ENCODE results near the gene CPNE7. TPM values are rescaled to one million over a fixed set of nuclear protein-coding genes. Genes with fewer than 3 reads are reported as not detected.

Gene CPNE7
- total and polyA plus RNA-seq, 4 donors, result 9.9 to 49.2 (median 29.2) TPM

DNA sequence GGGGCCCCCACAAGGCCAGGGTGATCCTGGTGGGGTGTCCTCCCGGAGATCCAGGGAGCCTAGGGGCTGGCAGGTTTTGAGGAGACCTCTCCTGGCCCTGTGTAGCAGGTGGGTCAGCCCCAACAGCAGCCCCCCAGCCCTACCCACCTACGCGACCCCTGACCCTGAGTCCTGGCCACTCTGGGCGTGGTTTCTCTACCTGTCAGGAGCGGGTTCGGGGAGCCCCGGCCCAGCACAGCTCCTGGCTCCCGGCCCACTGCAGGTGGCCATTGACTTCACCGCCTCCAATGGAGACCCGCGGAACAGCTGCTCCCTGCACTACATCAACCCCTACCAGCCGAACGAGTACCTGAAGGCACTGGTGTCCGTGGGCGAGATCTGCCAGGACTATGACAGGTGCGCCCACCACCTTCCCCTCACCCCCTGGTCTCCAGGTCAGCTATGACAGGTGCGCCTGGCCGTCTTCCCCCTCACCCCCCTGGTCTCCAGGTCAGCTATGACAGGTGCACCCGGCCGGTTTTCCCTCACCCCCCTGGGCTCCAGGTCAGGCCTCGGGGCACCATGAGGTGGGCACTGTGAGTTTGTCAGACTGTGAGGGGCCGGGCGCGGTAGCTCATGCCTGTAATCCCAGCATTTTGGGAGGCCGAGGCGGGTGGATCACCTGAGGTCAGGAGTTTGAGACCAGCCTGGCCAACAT lies 13.0 kb downstream of the CPNE7 start:
- DNase-seq (ENCODE audit: low read depth in 4 of 6, low spot score in 6 of 6), result no peak
- 96% methylated on average over 18 of the region's 26 CpGs for WGBS (ENCODE audit: insufficient coverage)
- Histone ChIP-seq H3K9me3 (ENCODE audit: control insufficient read depth, insufficient read depth, low read length) (no peaks in the 10 kb centered on the region), H3K4me3 (ENCODE audit: low read depth, low read length) (no peak overlapping the region), H3K27ac (ENCODE audit: low read depth, low read length) (no peak overlapping the region), H3K27me3 (ENCODE audit: control insufficient read depth, insufficient read depth, low read length) (no peaks in the 10 kb centered on the region), H3K4me1 (ENCODE audit: control insufficient read depth, insufficient read depth, low read length) (no peaks in the 10 kb centered on the region), H3K36me3 (ENCODE audit: control insufficient read depth, insufficient read depth, low read length) (peaks cover 52% of the 10 kb centered on the region)

DNA sequence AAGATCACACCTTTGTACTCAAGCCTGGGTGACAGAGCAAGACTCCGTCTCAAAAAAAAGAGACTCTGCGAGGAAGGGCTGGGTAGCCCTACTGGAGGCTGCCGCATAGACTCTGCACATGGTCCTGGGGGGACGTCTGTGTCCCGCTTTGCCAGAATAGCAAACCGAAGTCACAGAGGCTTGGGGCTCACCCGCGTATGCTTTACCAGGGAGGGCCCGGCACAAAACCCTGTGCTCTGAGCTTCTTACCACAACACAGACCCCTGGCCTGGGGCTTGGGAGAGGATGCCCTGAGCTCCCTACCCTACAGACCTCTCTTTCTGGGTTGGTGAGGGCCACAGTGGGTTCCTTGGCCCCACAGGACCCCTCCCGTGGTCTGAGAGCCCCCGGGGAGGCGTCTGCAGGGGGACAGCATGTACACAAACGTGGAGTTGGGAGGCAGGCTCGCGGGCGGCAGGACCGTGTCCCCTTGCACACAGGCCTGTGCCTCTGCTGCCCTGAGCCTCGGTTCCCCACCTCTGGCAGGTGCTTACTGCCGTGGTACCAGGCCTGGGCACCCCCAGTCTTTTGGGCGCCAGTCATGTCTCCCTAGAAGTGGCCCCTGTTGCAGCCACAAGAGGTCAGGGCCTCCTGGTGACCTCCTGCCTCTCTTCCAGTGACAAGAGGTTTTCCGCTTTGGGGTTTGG lies 13.8 kb downstream of the CPNE7 start:
- 89% methylated on average over 20 of the region's 21 CpGs for WGBS (ENCODE audit: insufficient coverage)
- Histone ChIP-seq H3K36me3 (ENCODE audit: control insufficient read depth, insufficient read depth, low read length) (peaks cover 47% of the 10 kb centered on the region), H3K27ac (ENCODE audit: low read depth, low read length) (no peak overlapping the region), H3K4me1 (ENCODE audit: control insufficient read depth, insufficient read depth, low read length) (no peaks in the 10 kb centered on the region), H3K4me3 (ENCODE audit: low read depth, low read length) (no peak overlapping the region), H3K27me3 (ENCODE audit: control insufficient read depth, insufficient read depth, low read length) (no peaks in the 10 kb centered on the region), H3K9me3 (ENCODE audit: control insufficient read depth, insufficient read depth, low read length) (no peaks in the 10 kb centered on the region)
- DNase-seq (ENCODE audit: low read depth in 4 of 6, low spot score in 6 of 6), result no peak

- Histone ChIP-seq H3K9me3 (ENCODE audit: control insufficient read depth, insufficient read depth, low read length) (no peaks in the 10 kb centered on the region), H3K27ac (ENCODE audit: low read depth, low read length) (no peak overlapping the region), H3K4me3 (ENCODE audit: low read depth, low read length) (no peak overlapping the region), H3K36me3 (ENCODE audit: control insufficient read depth, insufficient read depth, low read length) (peaks cover 45% of the 10 kb centered on the region), H3K27me3 (ENCODE audit: control insufficient read depth, insufficient read depth, low read length) (no peaks in the 10 kb centered on the region), H3K4me1 (ENCODE audit: control insufficient read depth, insufficient read depth, low read length) (no peaks in the 10 kb centered on the region)
- DNase-seq (ENCODE audit: low read depth in 4 of 6, low spot score in 6 of 6), result no peak
- 100% methylated on average over 1 of the region's 15 CpGs for WGBS (ENCODE audit: insufficient coverage)
Observed at GRCh38 chr16:89593841-89594240, 18.3 kb downstream of the CPNE7 start.

- Histone ChIP-seq H3K27me3 (ENCODE audit: control insufficient read depth, insufficient read depth, low read length) (no peaks in the 10 kb centered on the region), H3K27ac (ENCODE audit: low read depth, low read length) (no peak overlapping the region), H3K9me3 (ENCODE audit: control insufficient read depth, insufficient read depth, low read length) (no peaks in the 10 kb centered on the region), H3K4me3 (ENCODE audit: low read depth, low read length) (no peak overlapping the region), H3K36me3 (ENCODE audit: control insufficient read depth, insufficient read depth, low read length) (peaks cover 35% of the 10 kb centered on the region), H3K4me1 (ENCODE audit: control insufficient read depth, insufficient read depth, low read length) (no peaks in the 10 kb centered on the region)
- DNase-seq (ENCODE audit: low read depth in 4 of 6, low spot score in 6 of 6), result no peak
- WGBS (ENCODE audit: insufficient coverage), result 96% methylated on average over 47 of the region's 47 CpGs
Observed at GRCh38 chr16:89595330-89596060, 19.9 kb downstream of the CPNE7 start.

- H3K27me3 ChIP-seq (ENCODE audit: control insufficient read depth, insufficient read depth, low read length), result no peaks in the 10 kb centered on the region
- DNase-seq (ENCODE audit: low read depth in 4 of 6, low spot score in 6 of 6), result no peak
Observed at GRCh38 chr16:89596061-89596689, 20.6 kb downstream of the CPNE7 start.

GRCh38 chr16:89596957-89597649 lies 21.5 kb downstream of the CPNE7 start:
- Histone ChIP-seq H3K4me1 (ENCODE audit: control insufficient read depth, insufficient read depth, low read length) (peaks cover 3% of the 10 kb centered on the region), H3K9me3 (ENCODE audit: control insufficient read depth, insufficient read depth, low read length) (no peaks in the 10 kb centered on the region), H3K4me3 (ENCODE audit: low read depth, low read length) (no peak overlapping the region), H3K27ac (ENCODE audit: low read depth, low read length) (no peak overlapping the region), H3K27me3 (ENCODE audit: control insufficient read depth, insufficient read depth, low read length) (no peaks in the 10 kb centered on the region), H3K36me3 (ENCODE audit: control insufficient read depth, insufficient read depth, low read length) (peaks cover 29% of the 10 kb centered on the region)
- no peak for DNase-seq (ENCODE audit: low read depth in 4 of 6, low spot score in 6 of 6)
- 87% methylated on average over 18 of the region's 19 CpGs for WGBS (ENCODE audit: insufficient coverage)

More at GRCh38 chr16:89596061-89596689, 20.6 kb downstream of the CPNE7 start:
- Histone ChIP-seq H3K36me3 (ENCODE audit: control insufficient read depth, insufficient read depth, low read length) (peaks cover 31% of the 10 kb centered on the region), H3K9me3 (ENCODE audit: control insufficient read depth, insufficient read depth, low read length) (no peaks in the 10 kb centered on the region), H3K27ac (ENCODE audit: low read depth, low read length) (no peak overlapping the region), H3K4me1 (ENCODE audit: control insufficient read depth, insufficient read depth, low read length) (no peaks in the 10 kb centered on the region), H3K4me3 (ENCODE audit: low read depth, low read length) (no peak overlapping the region)
- WGBS (ENCODE audit: insufficient coverage), result 86% methylated on average over 21 of the region's 25 CpGs

DNA sequence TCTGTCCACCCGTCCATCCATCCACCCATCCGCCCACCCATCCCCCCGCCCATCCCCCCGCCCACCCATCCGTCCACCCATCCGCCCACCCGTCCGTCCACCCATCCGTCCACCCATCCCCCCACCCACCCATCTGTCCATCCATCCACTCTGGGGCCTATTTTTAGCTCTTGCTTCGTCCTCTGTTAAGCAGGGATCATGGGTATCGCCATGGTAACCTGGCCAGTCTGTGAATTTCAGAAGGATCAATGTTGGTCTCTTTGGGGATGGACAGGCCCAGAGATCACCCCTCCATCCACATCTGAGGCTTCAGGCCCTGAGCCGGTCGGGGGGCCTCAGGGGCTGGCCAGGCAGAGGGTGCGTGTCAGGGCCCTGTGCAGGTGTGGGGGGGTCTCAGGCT lies 22.6 kb downstream of the CPNE7 start:
- Histone ChIP-seq H3K36me3 (ENCODE audit: control insufficient read depth, insufficient read depth, low read length) (peaks cover 29% of the 10 kb centered on the region), H3K4me1 (ENCODE audit: control insufficient read depth, insufficient read depth, low read length) (peaks cover 12% of the 10 kb centered on the region), H3K27ac (ENCODE audit: low read depth, low read length) (no peak overlapping the region), H3K27me3 (ENCODE audit: control insufficient read depth, insufficient read depth, low read length) (no peaks in the 10 kb centered on the region), H3K9me3 (ENCODE audit: control insufficient read depth, insufficient read depth, low read length) (no peaks in the 10 kb centered on the region), H3K4me3 (ENCODE audit: low read depth, low read length) (no peak overlapping the region)
- WGBS (ENCODE audit: insufficient coverage), result no CpG with 5 or more reads among the region's 14 CpGs
- DNase-seq (ENCODE audit: low read depth in 4 of 6, low spot score in 6 of 6), result peak in 2 of 6 donors; percentile 37 to 70

GRCh38 chr16:89599451-89599858 lies 23.9 kb downstream of the CPNE7 start:
- no peaks in the 10 kb centered on the region for H3K27me3 ChIP-seq (ENCODE audit: control insufficient read depth, insufficient read depth, low read length)
- DNase-seq (ENCODE audit: low read depth in 4 of 6, low spot score in 6 of 6), result no peak
- 40% methylated on average over 7 of the region's 8 CpGs for WGBS (ENCODE audit: insufficient coverage)
- no peak overlapping the region for H3K4me3 ChIP-seq (ENCODE audit: low read depth, low read length)
- H3K4me1 ChIP-seq (ENCODE audit: control insufficient read depth, insufficient read depth, low read length), result peaks cover 12% of the 10 kb centered on the region
- no peak overlapping the region for H3K27ac ChIP-seq (ENCODE audit: low read depth, low read length)
- H3K9me3 ChIP-seq (ENCODE audit: control insufficient read depth, insufficient read depth, low read length), result no peaks in the 10 kb centered on the region
- H3K36me3 ChIP-seq (ENCODE audit: control insufficient read depth, insufficient read depth, low read length), result peaks cover 26% of the 10 kb centered on the region

GRCh38 chr16:89599902-89600301 lies 24.3 kb downstream of the CPNE7 start:
- 76% methylated on average over 10 of the region's 10 CpGs for WGBS (ENCODE audit: insufficient coverage)
- H3K4me3 ChIP-seq (ENCODE audit: low read depth, low read length), result no peak overlapping the region
- H3K27me3 ChIP-seq (ENCODE audit: control insufficient read depth, insufficient read depth, low read length), result no peaks in the 10 kb centered on the region
- no peaks in the 10 kb centered on the region for H3K9me3 ChIP-seq (ENCODE audit: control insufficient read depth, insufficient read depth, low read length)
- peaks cover 12% of the 10 kb centered on the region for H3K4me1 ChIP-seq (ENCODE audit: control insufficient read depth, insufficient read depth, low read length)
- no peak for DNase-seq (ENCODE audit: low read depth in 4 of 6, low spot score in 6 of 6)
- no peak overlapping the region for H3K27ac ChIP-seq (ENCODE audit: low read depth, low read length)
- H3K36me3 ChIP-seq (ENCODE audit: control insufficient read depth, insufficient read depth, low read length), result peaks cover 26% of the 10 kb centered on the region
